Testis (tissue), 5 donors: Measurements from ENCODE around the gene NPLOC4. TPM values are rescaled to one million over a fixed set of nuclear protein-coding genes. Genes with fewer than 3 reads are reported as not detected.
A peak's percentile ranks its signal among the peaks of the same experiment; 100 is the strongest.

Source experiments
- DNase-seq: peaks from one replicate; pipeline ENCODE4 v3.0.0-alpha.2; 2019
- H3K27ac ChIP-seq, 2 donors: fragments of 200-600 bp; sonication (generic); one replicate each; pipeline ENCODE4 v1.5.1; 2019
- H3K27me3 ChIP-seq: fragments of 200-600 bp; sonication (generic); one replicate; pipeline ENCODE4 v1.5.1; 2019
- H3K36me3 ChIP-seq: fragments of 200-600 bp; sonication (generic); one replicate; pipeline ENCODE4 v1.5.1; 2017; ENCODE audit warnings: low read depth; ENCODE audit errors: missing control alignments
- H3K4me1 ChIP-seq: fragments of 200-600 bp; sonication (generic); one replicate; pipeline ENCODE4 v1.5.1; 2019
- H3K4me3 ChIP-seq, 2 donors: fragments of 200-600 bp; sonication (generic); one replicate each; pipeline ENCODE4 v1.5.1; 2017 to 2019
- H3K9me3 ChIP-seq: fragments of 200-600 bp; sonication (generic); one replicate; pipeline ENCODE4 v1.5.1; 2017
- POLR2A ChIP-seq: fragments of 450-650 bp; IDR thresholded peaks from one replicate; pipeline ENCODE4 v1.6.1; 2017; ENCODE audit warnings: antibody characterized with exemption, mild to moderate bottlenecking, moderate library complexity
- WGBS, 2 donors: methylation state at CpG; one replicate each; pipeline ENCODE4 v1.1.5; 2018; 5-methylcytosine and 5-hydroxymethylcytosine counted together
- intact Hi-C: fragments of 100-400 bp; cut with DNase I; formaldehyde crosslinking; loops from one replicate; pipeline ENCODE4 v1.15.1; 2023; ENCODE audit warnings: low total_unique reads
- long read RNA-seq, 2 donors: transcript quantifications; one replicate each; lab custom pipeline, GENCODE V29; 2026
- polyA plus RNA-seq: library from polyadenylated mRNA; stranded (reverse); fragments of 350-450 nt; fragmentation: Illumina TruSeq; extraction: RNeasy Lipid Tissue Mini Kit (QIAGEN cat#74804); gene quantifications from one replicate; pipeline ENCODE4 v1.2.3, GENCODE V29; 2014; ENCODE audit warnings: low read depth, low replicate concordance; ENCODE audit not compliant: insufficient read depth
- total RNA-seq, 2 donors: library from RNA; depleted of rRNA; stranded (reverse); fragments of >200 nt; gene quantifications; one replicate each; pipeline ENCODE4 v1.2.3, GENCODE V29; 2016
- TF ChIP-seq, protein P1 (sequence below), 3 experiments: fragments of 450-650 bp in 2 of 3; fragments of 200-600 bp in 1 of 3; sonication (generic) in 1 of 3; IDR thresholded peaks; one replicate each; pipeline ENCODE4 v1.5.1; 2016 to 2019; ENCODE audit warnings: antibody characterized with exemption in 3 of 3, mild to moderate bottlenecking in 2 of 3, moderate library complexity in 1 of 3

Gene NPLOC4
- 100 to 1,000 TPM; 106 to 130 TPM for total RNA-seq
- polyA plus RNA-seq: 122 TPM
- long read RNA-seq, donor 1, full-length matches to known transcripts: 8 of 43 reads
- long read RNA-seq, donor 1, partial matches to known transcripts: 35 of 43 reads
- long read RNA-seq, donor 1, other reads (novel, unspliced or antisense): 0 of 43 reads
- long read RNA-seq, donor 2, full-length matches to known transcripts: 9 of 9 reads
- long read RNA-seq, donor 2, partial matches to known transcripts: 0 of 9 reads
- long read RNA-seq, donor 2, other reads (novel, unspliced or antisense): 0 of 9 reads

GRCh38 chr17:81636505-81637288 is at the start of gene NPLOC4, which contains the start of gene TSPAN10:
Gene NPLOC4 (minus strand): TSS chr17:81637112. CDS start chr17:81636930, 182 bp downstream.
Gene TSPAN10 (plus strand): TSS chr17:81637196. CDS start chr17:81642413, 5,217 bp downstream.
- WGBS, 2 donors: 0% methylated on average over 11 to 73 of the region's 77 CpGs
- intact Hi-C loops: no loop called here

GRCh38 chr17:81686614-81687013 is 49.7 kb upstream of the NPLOC4 start:
- peaks cover 26% of the 10 kb centered on the region for H3K4me1 ChIP-seq
- intact Hi-C loops: no loop called here
- 93 to 94% methylated on average over 12 to 20 of the region's 20 CpGs for WGBS, 2 donors
- no peak overlapping the region for H3K27ac ChIP-seq
- H3K9me3 ChIP-seq: no peaks in the 10 kb centered on the region
- TF ChIP-seq, protein P1, sequence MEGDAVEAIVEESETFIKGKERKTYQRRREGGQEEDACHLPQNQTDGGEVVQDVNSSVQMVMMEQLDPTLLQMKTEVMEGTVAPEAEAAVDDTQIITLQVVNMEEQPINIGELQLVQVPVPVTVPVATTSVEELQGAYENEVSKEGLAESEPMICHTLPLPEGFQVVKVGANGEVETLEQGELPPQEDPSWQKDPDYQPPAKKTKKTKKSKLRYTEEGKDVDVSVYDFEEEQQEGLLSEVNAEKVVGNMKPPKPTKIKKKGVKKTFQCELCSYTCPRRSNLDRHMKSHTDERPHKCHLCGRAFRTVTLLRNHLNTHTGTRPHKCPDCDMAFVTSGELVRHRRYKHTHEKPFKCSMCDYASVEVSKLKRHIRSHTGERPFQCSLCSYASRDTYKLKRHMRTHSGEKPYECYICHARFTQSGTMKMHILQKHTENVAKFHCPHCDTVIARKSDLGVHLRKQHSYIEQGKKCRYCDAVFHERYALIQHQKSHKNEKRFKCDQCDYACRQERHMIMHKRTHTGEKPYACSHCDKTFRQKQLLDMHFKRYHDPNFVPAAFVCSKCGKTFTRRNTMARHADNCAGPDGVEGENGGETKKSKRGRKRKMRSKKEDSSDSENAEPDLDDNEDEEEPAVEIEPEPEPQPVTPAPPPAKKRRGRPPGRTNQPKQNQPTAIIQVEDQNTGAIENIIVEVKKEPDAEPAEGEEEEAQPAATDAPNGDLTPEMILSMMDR (IDR thresholded peaks at IDR 0.05): no peak
- TF ChIP-seq POLR2A: no peak
- H3K36me3 ChIP-seq: no peaks in the 10 kb centered on the region
- H3K27me3 ChIP-seq: no peaks in the 10 kb centered on the region
- H3K4me3 ChIP-seq: no peak overlapping the region
- no peak for DNase-seq

More at GRCh38 chr17:81636505-81637288, at the start of gene NPLOC4, which contains the start of gene TSPAN10:
- DNase-seq: peak; percentile 82
- Histone ChIP-seq H3K4me1 (peaks cover 11% of the 10 kb centered on the region), H3K4me3 (peak within 1 kb of the TSS; percentile 93 to 94), H3K27ac (peak within 1 kb of the TSS; percentile 81 to 92), H3K27me3 (no peaks in the 10 kb centered on the region), H3K9me3 (no peaks in the 10 kb centered on the region), H3K36me3 (no peaks in the 10 kb centered on the region)
- TF ChIP-seq, protein P1 (IDR thresholded peaks at IDR 0.05): peak in 1 of 3 experiments; percentile 7
- no peak for TF ChIP-seq POLR2A

DNA sequence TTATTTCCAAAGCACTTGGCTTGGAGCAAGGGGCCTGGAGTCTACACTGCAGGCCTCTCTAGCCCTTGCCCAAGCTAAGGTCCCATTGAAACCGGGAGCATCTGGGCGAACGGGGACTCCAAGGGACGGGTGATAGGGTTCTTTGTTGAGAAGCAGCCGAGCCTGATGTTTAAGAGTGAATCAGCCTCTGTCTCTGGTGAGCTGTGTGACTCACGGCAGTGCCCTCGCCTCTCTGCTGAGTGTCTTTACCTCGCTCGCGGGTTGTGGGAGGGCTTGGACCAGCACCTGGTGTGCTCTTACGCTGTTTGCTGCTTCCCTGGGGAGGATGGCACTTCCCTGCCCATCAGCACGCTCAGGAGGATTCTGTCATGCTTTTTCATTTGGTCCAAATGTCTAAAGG is 48.2 kb upstream of the NPLOC4 start:
- intact Hi-C loops: no loop called here
- 61 to 80% methylated on average over 12 of the region's 12 CpGs for WGBS, 2 donors
- Histone ChIP-seq H3K36me3 (no peaks in the 10 kb centered on the region), H3K4me3 (peak overlapping the region in 1 of 2 donors; percentile 99), H3K4me1 (peaks cover 27% of the 10 kb centered on the region), H3K27ac (no peak overlapping the region), H3K9me3 (no peaks in the 10 kb centered on the region), H3K27me3 (no peaks in the 10 kb centered on the region)
- TF ChIP-seq, protein P1 (IDR thresholded peaks at IDR 0.05): no peak
- no peak for TF ChIP-seq POLR2A
- DNase-seq: no peak

DNA sequence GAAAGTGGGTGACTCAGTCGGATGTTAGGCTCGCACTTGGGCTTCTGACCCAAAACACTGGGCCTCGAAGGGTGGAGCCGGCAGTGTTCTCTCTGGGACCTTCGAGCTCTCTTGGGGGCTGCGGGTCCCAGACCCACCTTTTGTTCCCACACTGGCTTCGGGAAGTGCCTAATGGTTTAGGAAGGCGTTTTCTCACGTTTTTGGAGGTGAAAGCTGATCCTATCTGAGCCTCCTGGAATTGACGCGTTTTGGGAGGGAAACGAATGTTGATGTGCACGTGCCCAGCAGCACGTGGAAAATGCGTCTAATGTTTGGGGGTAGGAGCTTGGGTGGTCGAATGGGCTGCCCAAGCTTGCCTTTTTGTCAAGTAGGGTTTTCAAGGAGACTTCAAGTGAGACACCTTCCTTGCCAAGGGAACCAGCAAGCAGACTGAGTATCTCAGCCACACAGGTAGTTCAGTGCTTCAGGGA is 47.6 kb upstream of the NPLOC4 start:
- peak overlapping the region; percentile 97 to 99 for H3K4me3 ChIP-seq
- H3K9me3 ChIP-seq: no peaks in the 10 kb centered on the region
- no peak for DNase-seq
- intact Hi-C loops: no loop called here
- 0 to 3% methylated on average over 10 to 16 of the region's 16 CpGs for WGBS, 2 donors
- TF ChIP-seq, protein P1 (IDR thresholded peaks at IDR 0.05): no peak
- no peak for TF ChIP-seq POLR2A
- peaks cover 27% of the 10 kb centered on the region for H3K4me1 ChIP-seq
- H3K27me3 ChIP-seq: no peaks in the 10 kb centered on the region
- peak overlapping the region; percentile 55 to 77 for H3K27ac ChIP-seq
- H3K36me3 ChIP-seq: no peaks in the 10 kb centered on the region
